ENCODE data around the gene QDPR.

Gene QDPR

GRCh38 chr4:17477774-17478472 is 34.0 kb downstream of the QDPR start:
- no peak for TF ChIP-seq Cebpa-rat (IDR thresholded peaks at IDR 0.05)
- Histone ChIP-seq H3K4me3 (no peak overlapping the region), H3K4me1 (no peaks in the 10 kb centered on the region), H3K9ac (no peak overlapping the region), H3K27me3 (no peaks in the 10 kb centered on the region), H3K27ac (no peak overlapping the region), H3K36me3 (peaks cover 5% of the 10 kb centered on the region; the same call in 1 of the 2 replicates), H4K20me1 (no peaks in the 10 kb centered on the region), H3K9me3 (peaks cover 6% of the 10 kb centered on the region; the same call in 1 of the 2 replicates), H3K4me2 (no peak overlapping the region)

GRCh38 chr4:17476853-17477252 is 35.0 kb downstream of the QDPR start:
- TF ChIP-seq Cebpa-rat (IDR thresholded peaks at IDR 0.05) = no peak
- Histone ChIP-seq H3K4me3 (no peak overlapping the region), H3K27ac (no peak overlapping the region), H3K36me3 (no peaks in the 10 kb centered on the region), H4K20me1 (no peaks in the 10 kb centered on the region), H3K4me2 (no peak overlapping the region), H3K4me1 (no peaks in the 10 kb centered on the region), H3K9me3 (peaks cover 6% of the 10 kb centered on the region; the same call in 1 of the 2 replicates), H3K9ac (no peak overlapping the region), H3K27me3 (no peaks in the 10 kb centered on the region)

- no peaks in the 10 kb centered on the region for H3K9me3 ChIP-seq
- H3K27ac ChIP-seq = no peak overlapping the region
- no peaks in the 10 kb centered on the region for H3K4me1 ChIP-seq
- peak; percentile 32; the same call in 1 of the 2 replicates for TF ChIP-seq Cebpa-rat (IDR thresholded peaks at IDR 0.05)
- H3K4me3 ChIP-seq = no peak overlapping the region
- H3K4me2 ChIP-seq = no peak overlapping the region
- no peaks in the 10 kb centered on the region for H3K27me3 ChIP-seq
- H3K9ac ChIP-seq = no peak overlapping the region
- H4K20me1 ChIP-seq = no peaks in the 10 kb centered on the region
- no peaks in the 10 kb centered on the region for H3K36me3 ChIP-seq
Observed at GRCh38 chr4:17475481-17475880, 36.4 kb downstream of the QDPR start.

GRCh38 chr4:17469931-17470674 is 41.8 kb downstream of the QDPR start:
- H3K4me1 ChIP-seq = no peaks in the 10 kb centered on the region

GRCh38 chr4:17468619-17469221 is 43.2 kb downstream of the QDPR start:
- no peak overlapping the region for H3K27ac ChIP-seq
- H3K4me1 ChIP-seq = no peaks in the 10 kb centered on the region
- no peak overlapping the region for H3K9ac ChIP-seq
- TF ChIP-seq Cebpa-rat (IDR thresholded peaks at IDR 0.05) = no peak
- H3K4me3 ChIP-seq = no peak overlapping the region
- no peak overlapping the region for H3K4me2 ChIP-seq
- H4K20me1 ChIP-seq = no peaks in the 10 kb centered on the region
- H3K27me3 ChIP-seq = no peaks in the 10 kb centered on the region
- no peaks in the 10 kb centered on the region for H3K9me3 ChIP-seq
- H3K36me3 ChIP-seq = no peaks in the 10 kb centered on the region

More at GRCh38 chr4:17469931-17470674, 41.8 kb downstream of the QDPR start:
- Histone ChIP-seq H3K9ac (no peak overlapping the region), H3K4me2 (no peak overlapping the region), H3K36me3 (no peaks in the 10 kb centered on the region), H3K4me3 (no peak overlapping the region), H3K27ac (no peak overlapping the region), H3K27me3 (no peaks in the 10 kb centered on the region), H3K9me3 (no peaks in the 10 kb centered on the region), H4K20me1 (no peaks in the 10 kb centered on the region)
- no peak for TF ChIP-seq Cebpa-rat (IDR thresholded peaks at IDR 0.05)

- no peak for TF ChIP-seq Cebpa-rat (IDR thresholded peaks at IDR 0.05)
- Histone ChIP-seq H3K9ac (no peak overlapping the region), H4K20me1 (no peaks in the 10 kb centered on the region), H3K4me1 (no peaks in the 10 kb centered on the region), H3K27ac (no peak overlapping the region), H3K4me2 (no peak overlapping the region), H3K4me3 (no peak overlapping the region), H3K9me3 (no peaks in the 10 kb centered on the region), H3K27me3 (no peaks in the 10 kb centered on the region), H3K36me3 (no peaks in the 10 kb centered on the region)
Observed at GRCh38 chr4:17463606-17464005, 48.3 kb downstream of the QDPR start.

- H3K36me3 ChIP-seq = 0 out of 2 replicates have a peak, but pooled peaks cover 4% of the 10 kb centered on the region
- TF ChIP-seq Cebpa-rat (IDR thresholded peaks at IDR 0.05) = no peak
- H3K9ac ChIP-seq = no peak overlapping the region
- peaks cover 17% of the 10 kb centered on the region for H3K9me3 ChIP-seq
- H3K4me1 ChIP-seq = no peaks in the 10 kb centered on the region
- no peaks in the 10 kb centered on the region for H4K20me1 ChIP-seq
- no peak overlapping the region for H3K4me3 ChIP-seq
- no peak overlapping the region for H3K27ac ChIP-seq
- no peak overlapping the region for H3K4me2 ChIP-seq
- no peaks in the 10 kb centered on the region for H3K27me3 ChIP-seq
Observed at GRCh38 chr4:17450269-17450804, 61.6 kb downstream of the QDPR start.

GRCh38 chr4:17448689-17449088 is 63.2 kb downstream of the QDPR start:
- peaks cover 7% of the 10 kb centered on the region; the same call in 1 of the 2 replicates for H3K9me3 ChIP-seq
- no peak for TF ChIP-seq Cebpa-rat (IDR thresholded peaks at IDR 0.05)
- H3K4me1 ChIP-seq = no peaks in the 10 kb centered on the region
- H4K20me1 ChIP-seq = no peaks in the 10 kb centered on the region
- H3K27ac ChIP-seq = no peak overlapping the region
- no peaks in the 10 kb centered on the region for H3K36me3 ChIP-seq
- H3K4me2 ChIP-seq = no peak overlapping the region
- H3K4me3 ChIP-seq = no peak overlapping the region
- no peak overlapping the region for H3K9ac ChIP-seq
- no peaks in the 10 kb centered on the region for H3K27me3 ChIP-seq

GRCh38 chr4:17447675-17448298 is 64.1 kb downstream of the QDPR start:
- Histone ChIP-seq H3K4me1 (no peaks in the 10 kb centered on the region), H3K9me3 (peaks cover 7% of the 10 kb centered on the region; the same call in 1 of the 2 replicates), H3K27me3 (no peaks in the 10 kb centered on the region), H3K36me3 (no peaks in the 10 kb centered on the region), H3K9ac (no peak overlapping the region), H3K4me2 (no peak overlapping the region), H3K27ac (no peak overlapping the region), H4K20me1 (no peaks in the 10 kb centered on the region), H3K4me3 (no peak overlapping the region)
- TF ChIP-seq Cebpa-rat (IDR thresholded peaks at IDR 0.05) = no peak
